Upper lobe of left lung (tissue), 4 donors: ENCODE data around the gene CTXND1.
"Not testable (repeated sequence)": the region's sequence is repeated elsewhere in the genome, so short reads cannot be mapped to it uniquely, and the experiment has no call there.

Experiments used
- CTCF ChIP-seq, 6 experiments: fragments of 450-650 bp in 4 of 6; fragments of 200-600 bp in 2 of 6; sonication (generic) in 2 of 6; IDR thresholded peaks; one replicate each; pipeline ENCODE4 v1.5.1; 2016 to 2019; ENCODE audit warnings: antibody characterized with exemption in 6 of 6
- EP300 ChIP-seq, 4 donors: sonication (generic); formaldehyde crosslinking; IDR thresholded peaks; one replicate each; pipeline ENCODE4 v1.5.1; 2017; ENCODE audit warnings: antibody characterized with exemption in 4 of 4, control low read depth in 2 of 4
- POLR2A ChIP-seq, 4 donors: fragments of 450-650 bp; IDR thresholded peaks; one replicate each; pipeline ENCODE4 v1.5.1; 2016 to 2017; ENCODE audit warnings: antibody characterized with exemption in 4 of 4, mild to moderate bottlenecking in 2 of 4
- POLR2AphosphoS5 ChIP-seq, 2 donors: sonication (generic); formaldehyde crosslinking; IDR thresholded peaks; one replicate each; pipeline ENCODE4 v1.5.1; 2017; ENCODE audit warnings: antibody characterized with exemption in 2 of 2

DNA sequence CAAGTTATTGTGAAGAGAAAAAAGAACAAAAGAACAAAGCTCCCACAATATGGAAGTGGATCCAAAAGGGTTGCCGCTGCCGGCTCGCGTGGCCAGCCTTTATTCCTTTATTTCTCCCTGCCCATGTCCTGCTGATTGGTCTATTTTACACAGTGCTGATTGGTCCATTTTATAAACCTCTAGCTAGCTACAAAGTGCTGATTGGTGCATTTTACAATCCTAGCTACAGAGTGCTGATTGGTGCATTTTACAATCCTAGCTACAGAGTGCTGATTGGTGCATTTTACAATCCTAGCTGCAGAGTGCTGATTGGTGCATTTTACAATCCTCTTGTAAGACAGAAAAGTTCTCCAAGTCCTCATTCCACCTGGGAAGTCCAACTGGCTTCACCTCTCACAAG lies 43.8 kb upstream of the CTXND1 start:
- not testable (repeated sequence) for TF ChIP-seq CTCF, POLR2A, EP300, POLR2AphosphoS5 (IDR thresholded peaks at IDR 0.05)
